C4-2B (cell line): ENCODE measurements around the gene TESK2.
"Not testable (repeated sequence)": the region's sequence is repeated elsewhere in the genome, so short reads cannot be mapped to it uniquely, and the experiment has no call there.

ENCODE experiments used
- H3K27ac ChIP-seq: fragments of 450-650 bp; 2 replicates; pipeline ENCODE4 v1.5.1; 2017
- CTCF ChIP-seq: fragments of 450-650 bp; conservative IDR thresholded peaks from 2 replicates; pipeline ENCODE4 v1.5.1; 2017; ENCODE audit warnings: mild to moderate bottlenecking
- ZFX ChIP-seq: fragments of 450-650 bp; IDR thresholded peaks from 2 replicates; pipeline ENCODE4 v1.6.1; 2017

The TESK2 gene

GRCh38 chr1:45490626-45491486 is at the start of gene TESK2:
TSS of gene TESK2 (minus strand) at chr1:45491163. CDS start at chr1:45457785, 33,378 bp downstream.
- H3K27ac ChIP-seq = peak within 1 kb of the TSS; percentile 60
- TF ChIP-seq ZFX (no peak), CTCF (no peak)

DNA sequence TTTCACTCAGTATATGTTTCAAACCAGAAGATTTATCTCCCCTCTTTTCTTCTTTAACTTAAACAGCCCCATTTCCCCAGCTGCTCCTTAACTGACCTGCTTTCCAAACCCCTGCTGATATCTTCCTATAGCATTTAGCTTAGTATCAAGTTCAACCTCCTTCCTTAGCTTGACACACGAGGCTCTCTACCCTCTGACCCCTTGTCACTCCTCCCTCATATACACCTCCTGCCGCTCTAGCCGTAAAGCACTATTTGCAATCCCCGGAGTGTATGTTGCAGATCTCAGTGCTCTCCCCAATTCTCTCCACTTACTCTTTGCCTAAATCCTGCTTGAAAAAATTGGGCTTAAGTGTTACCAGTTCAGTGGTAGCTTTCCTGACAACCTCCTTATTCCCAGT is 45.9 kb upstream of the TESK2 start:
- TF ChIP-seq ZFX = no peak
- TF ChIP-seq CTCF = no peak

DNA sequence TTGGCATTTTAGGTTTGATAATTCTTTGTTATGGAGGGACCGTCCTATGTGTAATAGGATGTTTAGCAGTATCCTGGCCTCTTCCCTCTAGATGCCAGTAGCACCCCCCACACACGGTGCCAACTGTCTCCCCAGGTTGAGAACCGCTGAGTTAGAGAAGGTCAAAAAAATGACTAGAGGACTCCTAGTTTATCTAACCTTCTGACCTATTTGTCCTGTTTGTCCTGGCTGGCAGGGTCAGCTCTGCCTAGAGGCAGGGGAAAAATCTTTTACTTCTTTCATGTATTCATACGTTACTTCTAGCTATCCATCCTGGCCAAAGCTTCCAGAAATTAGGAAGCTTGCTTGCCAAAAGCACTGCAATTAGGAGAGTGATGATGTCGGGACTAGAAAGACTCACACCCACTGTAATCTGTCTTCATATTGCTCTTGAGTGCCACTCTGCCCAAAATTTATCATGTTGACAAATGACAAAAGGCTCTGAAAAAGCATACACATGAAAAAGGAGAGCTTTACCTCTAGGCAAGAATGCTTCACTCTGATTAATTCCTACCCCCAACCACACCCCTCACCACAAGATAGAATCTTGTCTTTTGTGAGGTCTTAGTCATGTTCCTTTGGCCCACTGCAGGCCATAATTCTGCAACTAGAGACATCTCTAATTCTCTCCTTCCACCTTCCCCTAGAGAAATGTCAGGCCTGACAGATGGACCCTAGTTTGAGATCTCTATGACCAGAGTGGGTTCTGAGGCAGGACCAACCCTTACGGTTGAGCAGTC is 45.2 kb upstream of the TESK2 start:
- no peak for TF ChIP-seq ZFX
- TF ChIP-seq CTCF = no peak
- H3K27ac ChIP-seq = no peak overlapping the region

More for the DNA sequence above, 45.9 kb upstream of the TESK2 start:
- no peak overlapping the region for H3K27ac ChIP-seq

- H3K27ac ChIP-seq = no peak overlapping the region
- TF ChIP-seq CTCF (no peak), ZFX (no peak)
Measured at GRCh38 chr1:45531873-45532272, 40.9 kb upstream of the TESK2 start.

DNA sequence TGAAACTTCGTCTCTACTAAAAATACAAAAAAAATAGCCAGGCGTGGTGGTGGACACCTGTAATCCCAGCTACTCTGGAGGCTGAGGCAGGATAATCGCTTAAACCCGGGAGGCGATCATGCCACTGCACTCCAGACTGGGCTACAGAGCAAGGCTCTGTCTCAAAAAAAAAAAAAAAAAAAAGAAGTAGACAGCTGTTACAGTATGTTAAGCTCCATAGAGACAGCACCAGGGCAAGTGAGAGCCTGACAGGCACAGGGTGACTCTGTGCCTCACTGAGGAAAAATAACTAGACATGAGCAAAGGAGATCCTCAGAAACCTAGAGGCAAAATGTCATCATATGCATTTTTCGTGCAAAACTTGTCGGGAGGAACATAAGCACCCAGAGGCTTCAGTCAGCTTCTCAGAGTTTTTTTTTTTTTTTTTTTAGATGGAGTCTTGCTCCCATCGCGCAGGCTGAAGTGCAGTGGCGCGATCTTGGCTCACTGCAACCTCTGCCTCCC is 39.7 kb upstream of the TESK2 start:
- TF ChIP-seq ZFX (no peak), CTCF (no peak)
- no peak overlapping the region for H3K27ac ChIP-seq

GRCh38 chr1:45526135-45526644 is 35.2 kb upstream of the TESK2 start:
- TF ChIP-seq ZFX = no peak
- no peak for TF ChIP-seq CTCF
- H3K27ac ChIP-seq = peak overlapping the region; percentile 63

DNA sequence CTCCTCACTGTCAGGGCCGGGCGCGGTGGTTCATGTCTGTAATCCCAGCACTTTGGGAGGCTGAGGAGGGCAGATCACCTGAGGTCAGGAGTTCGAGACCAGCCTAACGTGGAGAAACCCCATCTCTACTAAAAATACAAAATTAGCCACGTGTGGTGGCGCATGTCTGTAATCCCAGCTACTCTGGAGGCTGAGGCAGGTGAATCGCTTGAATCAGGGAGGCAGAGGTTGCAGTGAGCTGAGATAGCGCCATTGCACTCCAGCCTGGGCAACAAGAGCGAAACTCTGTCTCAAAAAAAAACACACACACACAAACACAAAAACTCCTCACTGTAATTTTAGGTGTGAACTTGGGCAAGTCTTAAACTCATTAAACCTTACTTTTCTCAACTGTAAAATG is 33.0 kb upstream of the TESK2 start:
- H3K27ac ChIP-seq = not testable (repeated sequence)

- peak overlapping the region; percentile 94; the same call in 1 of the 2 replicates for H3K27ac ChIP-seq
Measured at GRCh38 chr1:45523516-45523915, 32.6 kb upstream of the TESK2 start.
